ENCODE measurements around the gene ADARB2.

ADARB2 gene

DNA sequence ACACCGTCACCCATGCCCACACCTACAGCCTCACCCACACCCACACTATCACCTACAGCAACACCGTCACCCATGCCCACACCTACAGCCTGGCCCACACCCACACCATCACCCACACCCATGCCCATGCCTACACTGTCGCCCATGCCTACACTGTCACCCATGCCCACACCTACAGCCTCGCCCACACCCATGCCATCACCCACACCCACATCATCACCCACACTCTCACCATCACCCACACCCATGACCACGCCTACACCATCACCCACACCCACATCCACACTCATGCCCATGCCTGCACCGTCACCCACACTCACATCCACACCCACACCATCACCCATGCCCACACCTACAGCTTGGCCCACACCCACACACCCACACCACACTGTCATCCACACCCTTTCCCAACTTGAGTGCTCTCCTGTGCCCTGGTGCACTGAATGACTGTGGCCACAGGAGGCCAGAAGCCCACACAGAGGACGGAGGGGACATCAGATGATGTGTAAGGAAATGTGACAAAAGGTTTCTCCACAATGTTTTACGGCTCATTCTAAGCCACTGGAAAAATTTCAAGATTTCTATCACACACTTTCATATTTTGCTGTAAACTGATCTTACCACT is 527.9 kb downstream of the ADARB2 start:
- TF ChIP-seq, protein P1, sequence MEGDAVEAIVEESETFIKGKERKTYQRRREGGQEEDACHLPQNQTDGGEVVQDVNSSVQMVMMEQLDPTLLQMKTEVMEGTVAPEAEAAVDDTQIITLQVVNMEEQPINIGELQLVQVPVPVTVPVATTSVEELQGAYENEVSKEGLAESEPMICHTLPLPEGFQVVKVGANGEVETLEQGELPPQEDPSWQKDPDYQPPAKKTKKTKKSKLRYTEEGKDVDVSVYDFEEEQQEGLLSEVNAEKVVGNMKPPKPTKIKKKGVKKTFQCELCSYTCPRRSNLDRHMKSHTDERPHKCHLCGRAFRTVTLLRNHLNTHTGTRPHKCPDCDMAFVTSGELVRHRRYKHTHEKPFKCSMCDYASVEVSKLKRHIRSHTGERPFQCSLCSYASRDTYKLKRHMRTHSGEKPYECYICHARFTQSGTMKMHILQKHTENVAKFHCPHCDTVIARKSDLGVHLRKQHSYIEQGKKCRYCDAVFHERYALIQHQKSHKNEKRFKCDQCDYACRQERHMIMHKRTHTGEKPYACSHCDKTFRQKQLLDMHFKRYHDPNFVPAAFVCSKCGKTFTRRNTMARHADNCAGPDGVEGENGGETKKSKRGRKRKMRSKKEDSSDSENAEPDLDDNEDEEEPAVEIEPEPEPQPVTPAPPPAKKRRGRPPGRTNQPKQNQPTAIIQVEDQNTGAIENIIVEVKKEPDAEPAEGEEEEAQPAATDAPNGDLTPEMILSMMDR (conservative IDR thresholded peaks at IDR 0.05; ENCODE audit: control insufficient read depth, insufficient read depth, low read depth, low read length) = no peak
- no peak overlapping the region for H3K4me3 ChIP-seq (ENCODE audit: control insufficient read depth, low read depth, low read length)
- DNase-seq (ENCODE audit: low read depth) = no peak

GRCh38 chr10:1208366-1209311 is 528.7 kb downstream of the ADARB2 start:
- TF ChIP-seq, protein P1 (conservative IDR thresholded peaks at IDR 0.05; ENCODE audit: control insufficient read depth, insufficient read depth, low read depth, low read length) = no peak
- no peak for DNase-seq (ENCODE audit: low read depth)
- H3K4me3 ChIP-seq (ENCODE audit: control insufficient read depth, low read depth, low read length) = no peak overlapping the region

GRCh38 chr10:1206601-1207000 is 530.7 kb downstream of the ADARB2 start:
- TF ChIP-seq, protein P1 (conservative IDR thresholded peaks at IDR 0.05; ENCODE audit: control insufficient read depth, insufficient read depth, low read depth, low read length) = no peak
- no peak for DNase-seq (ENCODE audit: low read depth)
- no peak overlapping the region for H3K4me3 ChIP-seq (ENCODE audit: control insufficient read depth, low read depth, low read length)

- no peak for DNase-seq (ENCODE audit: low read depth)
- no peak overlapping the region for H3K4me3 ChIP-seq (ENCODE audit: control insufficient read depth, low read depth, low read length)
- TF ChIP-seq, protein P1 (conservative IDR thresholded peaks at IDR 0.05; ENCODE audit: control insufficient read depth, insufficient read depth, low read depth, low read length) = no peak
Observed at GRCh38 chr10:1206101-1206500, 531.2 kb downstream of the ADARB2 start.

- TF ChIP-seq, protein P1 (conservative IDR thresholded peaks at IDR 0.05; ENCODE audit: control insufficient read depth, insufficient read depth, low read depth, low read length) = no peak
- DNase-seq (ENCODE audit: low read depth) = no peak
- H3K4me3 ChIP-seq (ENCODE audit: control insufficient read depth, low read depth, low read length) = no peak overlapping the region
Observed at GRCh38 chr10:1205450-1206030, 531.8 kb downstream of the ADARB2 start.

- no peak for DNase-seq (ENCODE audit: low read depth)
- TF ChIP-seq, protein P1 (conservative IDR thresholded peaks at IDR 0.05; ENCODE audit: control insufficient read depth, insufficient read depth, low read depth, low read length) = no peak
- no peak overlapping the region for H3K4me3 ChIP-seq (ENCODE audit: control insufficient read depth, low read depth, low read length)
Observed at GRCh38 chr10:1204434-1205326, 532.6 kb downstream of the ADARB2 start.

Data from fibroblast of mammary gland (primary cell).